ENCODE measurements around the gene GRIN3B. TPM values are rescaled to one million over a fixed set of nuclear protein-coding genes. Genes with fewer than 3 reads are reported as not detected.

The GRIN3B gene
- total and polyA plus RNA-seq, 2 of the 4 experiments (the other 2 are of a cell fraction), result under 0.01 to 0.91 TPM

- no peak overlapping the region for H2AK9ac ChIP-seq (replicated peaks; ENCODE audit: low read depth, low read length, poor library complexity)
- H2BK5ac ChIP-seq (ENCODE audit: low read depth, low read length, poor library complexity, severe bottlenecking), result no peak overlapping the region
- H3K56ac ChIP-seq (ENCODE audit: extremely low read depth, insufficient read depth, low read length), result no peak overlapping the region
- dilution Hi-C loops (cut with HindIII; ENCODE audit: low sequenced_read_pairs, unreplicated experiment), result no loop called here
- intact Hi-C loops (cut with micrococcal nuclease), result no loop called here
- no peak overlapping the region for H3K4me3 ChIP-seq (ENCODE audit: insufficient read depth, low read depth, low read length)
- CTCF ChIA-PET, result no interaction called here
- H3K27ac ChIP-seq (ENCODE audit: insufficient read depth, low read length), result no peak overlapping the region
- no peak overlapping the region for H4K5ac ChIP-seq (ENCODE audit: low read depth, low read length)
- no peak overlapping the region for H3K4me2 ChIP-seq (ENCODE audit: low read depth, low read length)
- H3K79me1 ChIP-seq (ENCODE audit: low read depth in 1 of 2, low read length in 2 of 2), result peaks cover 54 to 88% of the 10 kb centered on the region in 2 experiments
- no peak for ATAC-seq (ENCODE audit: low read depth)
- H4K20me1 ChIP-seq (ENCODE audit: insufficient read depth, low read length), result peaks cover 45% of the 10 kb centered on the region
- no peak for TF ChIP-seq POLR2A (IDR thresholded peaks at IDR 0.05; ENCODE audit: low read depth, low read length)
- no peak for TF ChIP-seq MAZ (IDR thresholded peaks at IDR 0.05; ENCODE audit: borderline replicate concordance, low read depth, low read length)
- TF ChIP-seq MAFK (IDR thresholded peaks at IDR 0.05; ENCODE audit: low read depth, low read length), result no peak
- TF ChIP-seq FOS (IDR thresholded peaks at IDR 0.05; ENCODE audit: low read depth, low read length), result no peak
- H2AFZ ChIP-seq (replicated peaks; ENCODE audit: low read length, poor library complexity), result no peak overlapping the region
- no peak for DNase-seq
- 77% methylated on average over 7 of the region's 8 CpGs; no CpG with 5 or more reads in 1 of the 2 experiments for WGBS, 2 experiments (ENCODE audit: extremely low coverage in 2 of 2, insufficient read length in 1 of 2)
- no peak overlapping the region for H3K9ac ChIP-seq (ENCODE audit: low read depth, low read length)
- H3K18ac ChIP-seq (ENCODE audit: low read depth, low read length), result no peak overlapping the region
- peaks cover 18% of the 10 kb centered on the region for H3K4me1 ChIP-seq (ENCODE audit: control insufficient read depth, insufficient read depth, low read length)
- no peak overlapping the region for H2BK120ac ChIP-seq (ENCODE audit: low read depth, low read length)
- H3K27me3 ChIP-seq (ENCODE audit: control insufficient read depth, insufficient read depth, low read length), result no peaks in the 10 kb centered on the region
- H2AK5ac ChIP-seq (ENCODE audit: low read depth, low read length), result no peak overlapping the region
- POLR2A ChIA-PET (ENCODE audit: unreplicated experiment), result no interaction called here
- peaks cover 10% of the 10 kb centered on the region for H3K9me1 ChIP-seq (ENCODE audit: insufficient read depth, low read length)
- no peak overlapping the region for H2BK20ac ChIP-seq (ENCODE audit: low read depth, low read length)
- no peak overlapping the region for H4K8ac ChIP-seq (ENCODE audit: low read depth in 2 of 2, low read length in 2 of 2)
- no peak overlapping the region for H3K23ac ChIP-seq (ENCODE audit: low read depth, low read length)
- no peak overlapping the region for H4K91ac ChIP-seq (ENCODE audit: insufficient read depth, low read depth, low read length)
- H2BK15ac ChIP-seq (ENCODE audit: low read depth, low read length), result no peak overlapping the region
- H3K36me3 ChIP-seq (ENCODE audit: control insufficient read depth, insufficient read depth, low read length), result peaks cover 57% of the 10 kb centered on the region
- H3K9me3 ChIP-seq (ENCODE audit: control insufficient read depth, insufficient read depth, low read length), result no peaks in the 10 kb centered on the region
- no peak overlapping the region for H3K4ac ChIP-seq (ENCODE audit: low read depth, low read length)
- no peak overlapping the region for H3K14ac ChIP-seq (replicated peaks; ENCODE audit: low read depth, low read length)
- in situ Hi-C loops (cut with MboI; ENCODE audit: low sequenced_read_pairs), result no loop called here
- no TSS peak for BruUV-seq (replicated peaks)
Observed at GRCh38 chr19:960601-960938, 39.6 kb upstream of the GRIN3B start.

Data from IMR-90 (cell line).